NCI-H510A treated with DMSO at 0.1 percent for 48 hours (cell line): ENCODE data around the gene VEGFA.
"Not testable (repeated sequence)": the region's sequence is repeated elsewhere in the genome, so short reads cannot be mapped to it uniquely, and the experiment has no call there.

Experiments
- DNase-seq: peaks from one replicate; lab custom pipeline; 2025; lab: John Stamatoyannopoulos, UW

The VEGFA gene

DNA sequence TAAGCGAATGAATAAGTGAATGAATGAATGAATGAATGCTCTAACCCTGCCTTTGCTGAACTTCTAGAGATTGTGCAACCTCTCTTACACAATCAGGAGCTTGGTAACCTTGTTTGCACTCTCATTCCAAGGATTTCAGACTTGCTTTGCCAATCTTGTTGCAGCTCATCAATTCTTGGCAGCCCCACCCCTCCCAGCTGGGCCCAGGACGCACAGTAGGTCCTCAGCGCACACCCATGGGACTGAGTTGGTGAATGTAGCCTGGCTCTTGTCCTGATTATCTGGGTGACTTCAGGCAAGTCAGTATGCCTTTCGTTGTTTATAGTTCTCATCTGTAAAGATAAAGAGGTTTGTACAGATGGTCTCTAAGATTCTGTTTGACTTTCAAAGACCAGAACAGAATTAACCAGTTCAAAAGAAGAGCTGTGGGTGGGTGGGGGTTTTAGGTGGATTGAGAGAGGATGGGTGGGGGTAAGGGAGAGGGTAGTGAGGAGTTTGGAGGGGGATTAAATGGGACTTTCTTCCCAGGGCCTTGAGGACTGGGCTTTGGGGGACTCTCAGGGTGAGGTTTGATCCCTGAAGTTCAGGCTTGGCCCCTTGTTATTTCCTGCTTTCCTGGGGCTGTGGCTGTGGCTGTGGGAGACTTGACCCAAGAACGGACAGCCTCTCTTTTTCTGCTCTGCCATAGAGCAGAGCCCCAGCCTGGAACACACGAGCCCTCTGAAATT is 33.2 kb downstream of the VEGFA start:
- no peak for DNase-seq

DNA sequence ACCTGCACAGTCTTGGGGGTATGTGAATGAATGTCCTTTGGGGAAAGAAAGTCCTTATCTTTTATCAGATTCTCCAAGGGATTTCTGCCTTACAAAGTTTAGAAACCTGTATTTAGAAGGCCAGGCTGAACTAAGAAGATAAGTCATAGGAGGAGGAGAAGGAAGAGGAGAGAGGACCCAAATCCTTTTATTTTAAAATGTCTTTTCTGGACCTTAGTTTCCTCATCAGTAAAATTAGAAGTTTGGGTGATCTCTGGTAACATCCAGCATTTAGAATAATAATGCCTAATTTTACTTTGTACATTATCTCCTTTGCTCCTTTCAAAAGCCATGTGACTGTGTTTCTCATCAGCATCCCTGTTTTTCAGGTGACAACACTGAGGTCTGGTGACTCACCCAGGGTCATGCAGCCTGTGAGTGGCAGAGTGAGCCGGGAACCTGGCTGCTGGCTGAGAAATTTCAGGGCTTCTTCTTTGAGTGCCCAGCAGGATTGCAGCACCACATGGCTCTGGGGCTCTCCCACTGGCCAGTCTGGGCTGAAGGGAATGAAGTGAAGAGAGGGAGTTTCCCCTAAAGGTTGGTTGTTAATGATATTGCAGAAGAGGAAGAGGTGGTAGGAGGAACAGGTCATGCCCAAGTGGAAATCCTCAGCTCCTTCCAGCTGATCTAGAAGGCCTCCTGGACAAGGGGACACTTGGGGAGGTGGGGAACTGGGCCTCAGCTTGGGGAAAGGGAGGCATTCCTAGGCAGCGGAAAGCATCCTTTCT is 34.0 kb downstream of the VEGFA start:
- DNase-seq: no peak

DNA sequence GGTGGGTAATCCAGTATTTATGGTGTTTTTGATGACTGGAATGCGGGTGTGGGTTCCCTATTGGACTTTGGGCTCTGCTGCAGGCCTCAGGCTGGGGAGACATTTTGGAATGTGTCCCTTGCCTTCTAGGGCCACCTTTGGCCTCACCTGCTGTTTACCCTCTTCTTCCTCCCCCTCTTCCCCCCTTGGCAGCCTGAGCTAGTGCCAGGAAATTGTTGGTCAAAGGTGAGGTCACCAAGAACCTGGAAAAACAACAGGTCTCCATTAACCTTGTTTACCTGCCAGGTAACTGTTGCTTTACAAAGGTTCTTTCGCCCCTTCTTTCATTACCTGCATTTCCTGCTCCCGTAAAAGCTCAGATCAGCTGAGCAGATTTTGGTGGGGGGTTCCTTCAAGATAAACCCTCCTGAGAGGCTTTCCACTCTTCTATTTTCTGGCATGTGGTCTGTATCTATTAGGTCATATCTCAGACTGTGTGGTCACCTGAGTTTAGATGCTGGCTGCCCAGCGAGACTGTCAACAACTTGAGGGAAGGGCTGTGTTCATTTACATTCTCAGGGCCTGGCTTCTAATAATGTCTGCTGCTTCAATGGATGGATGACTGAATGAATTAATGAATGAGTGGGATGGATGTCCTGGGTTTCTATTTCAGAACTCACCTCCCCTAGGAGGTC is 34.7 kb downstream of the VEGFA start:
- peak; percentile 30 for DNase-seq

DNA sequence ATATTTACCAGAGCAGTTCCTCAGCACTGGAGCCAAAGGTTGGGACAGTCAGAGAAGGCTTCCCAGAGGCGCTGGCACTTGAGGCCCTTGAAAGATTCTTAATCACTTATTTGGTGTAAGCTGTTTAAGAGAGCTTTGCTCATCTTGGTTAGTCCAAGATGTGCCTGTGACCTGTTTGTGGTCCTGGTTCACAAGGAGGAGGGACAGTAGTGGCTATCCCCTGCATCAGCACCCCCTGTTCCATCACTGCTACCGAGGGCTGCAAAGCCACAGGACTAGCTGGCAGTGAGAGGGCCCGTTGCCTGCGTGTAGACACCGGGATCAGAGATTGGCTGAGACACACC is 35.7 kb downstream of the VEGFA start:
- DNase-seq: no peak

DNA sequence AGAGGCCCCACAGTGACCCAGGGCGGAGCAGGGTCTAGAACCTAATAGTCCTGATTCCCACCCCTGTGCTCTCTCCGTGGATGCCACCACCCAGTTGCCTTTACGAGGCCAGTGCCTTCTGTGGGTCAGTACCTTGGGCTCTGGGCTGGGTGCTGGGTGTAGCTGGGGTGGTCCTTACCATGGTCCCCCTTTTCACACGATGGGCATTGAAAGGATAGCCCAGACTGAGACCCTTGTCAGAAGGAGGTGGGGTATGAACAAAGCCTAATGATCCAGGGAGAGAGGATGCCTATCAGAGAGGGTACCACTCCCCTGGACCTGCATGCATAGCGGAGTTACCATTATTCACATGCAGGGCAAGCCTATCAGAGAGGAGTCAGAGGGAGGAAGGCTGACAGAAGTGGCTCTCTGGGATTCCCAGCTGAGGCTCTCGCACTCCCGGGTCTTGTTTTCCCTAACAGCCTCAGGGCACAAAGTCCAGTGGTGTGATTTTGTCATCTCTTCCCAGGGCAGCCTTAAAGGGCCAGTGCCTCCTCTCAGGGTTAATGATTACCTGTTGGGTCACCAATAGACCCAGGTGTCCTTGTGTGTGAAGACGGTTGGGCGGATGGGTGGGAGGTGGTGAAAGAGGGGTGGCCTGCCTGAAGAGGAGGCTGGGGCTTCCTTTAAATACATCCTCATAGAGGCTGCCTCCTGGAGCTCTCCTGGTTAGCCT is 36.2 kb downstream of the VEGFA start:
- no peak for DNase-seq

DNA sequence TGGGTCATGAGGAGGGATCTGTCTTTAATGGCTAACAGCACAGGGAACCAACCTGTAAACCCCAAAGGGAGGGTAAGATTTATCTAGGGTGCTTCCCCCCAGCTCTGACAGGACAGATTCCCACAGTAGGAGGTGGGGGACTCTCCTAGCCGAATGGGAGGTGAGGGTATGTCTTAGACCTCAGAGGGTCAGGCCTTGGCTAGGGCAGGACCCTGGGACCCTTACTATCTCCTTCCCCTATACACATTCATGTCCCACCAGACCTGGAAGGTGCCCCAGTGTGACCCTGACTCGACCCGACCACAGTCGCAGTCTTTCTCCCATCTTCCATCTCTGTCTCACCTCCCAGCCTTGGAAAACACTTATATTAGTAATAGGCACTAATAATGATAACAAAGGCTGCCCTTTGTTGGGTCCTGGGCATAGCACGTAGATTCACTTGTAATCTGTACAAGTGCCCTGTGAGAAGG is 36.8 kb downstream of the VEGFA start:
- no peak for DNase-seq

DNA sequence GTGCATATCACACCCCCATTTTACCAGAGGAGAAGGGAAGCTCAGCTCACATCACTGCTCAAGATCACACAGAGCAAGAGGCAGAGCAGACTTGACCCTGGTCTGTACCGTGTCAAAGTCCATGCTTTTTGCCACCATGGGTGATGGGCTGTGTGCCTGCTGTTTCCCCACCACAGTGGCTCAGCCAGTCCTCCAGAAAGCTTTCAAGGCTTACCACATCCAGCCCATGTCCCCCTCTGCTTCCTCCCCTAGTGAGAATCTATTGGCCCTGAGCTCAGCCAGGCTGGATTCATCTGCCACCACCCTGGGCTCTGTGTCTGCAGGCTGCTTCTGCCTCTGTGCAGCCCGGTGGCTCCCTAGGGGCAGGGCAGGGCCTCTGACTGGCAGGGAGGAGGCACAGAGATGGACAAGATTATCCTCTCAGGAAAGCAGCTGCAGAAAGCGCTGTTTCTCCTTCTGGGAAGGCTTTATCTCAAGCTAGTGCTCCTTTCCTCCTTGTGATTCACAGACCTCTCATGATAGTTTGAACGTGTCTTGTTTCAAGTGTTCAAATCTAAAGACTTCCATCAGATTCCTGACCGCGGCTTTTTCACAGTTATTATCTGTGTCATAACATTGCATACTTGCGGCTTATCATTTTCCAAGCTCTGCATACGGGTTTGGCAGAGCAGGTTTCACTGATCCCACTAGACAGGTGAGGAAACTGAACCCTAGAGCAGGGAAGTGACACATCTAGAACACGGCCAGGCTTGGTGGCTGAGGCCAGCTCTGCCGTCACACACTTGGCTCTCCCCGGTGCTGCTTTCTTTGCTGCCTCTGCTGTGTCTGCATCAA is 37.4 kb downstream of the VEGFA start:
- no peak for DNase-seq

DNA sequence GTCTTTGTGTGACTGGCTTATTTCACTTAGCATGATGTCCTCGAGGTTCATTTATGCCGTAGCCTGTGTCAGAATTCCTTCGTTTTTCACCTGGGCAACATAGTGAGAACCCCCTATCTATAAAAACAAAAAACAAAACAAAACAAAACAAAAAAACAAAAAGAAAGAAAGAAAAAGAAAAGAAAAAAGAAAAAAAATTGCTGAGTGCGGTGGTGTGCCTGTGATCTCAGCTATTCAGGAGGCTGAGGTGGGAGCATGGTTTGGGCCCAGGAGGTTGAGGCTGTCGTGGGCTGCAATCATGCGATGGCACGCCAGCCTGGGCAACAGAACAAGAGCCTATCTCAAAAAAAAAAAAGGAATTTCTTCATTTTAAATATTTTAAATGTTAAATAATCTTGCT is 38.4 kb downstream of the VEGFA start:
- no peak for DNase-seq

DNA sequence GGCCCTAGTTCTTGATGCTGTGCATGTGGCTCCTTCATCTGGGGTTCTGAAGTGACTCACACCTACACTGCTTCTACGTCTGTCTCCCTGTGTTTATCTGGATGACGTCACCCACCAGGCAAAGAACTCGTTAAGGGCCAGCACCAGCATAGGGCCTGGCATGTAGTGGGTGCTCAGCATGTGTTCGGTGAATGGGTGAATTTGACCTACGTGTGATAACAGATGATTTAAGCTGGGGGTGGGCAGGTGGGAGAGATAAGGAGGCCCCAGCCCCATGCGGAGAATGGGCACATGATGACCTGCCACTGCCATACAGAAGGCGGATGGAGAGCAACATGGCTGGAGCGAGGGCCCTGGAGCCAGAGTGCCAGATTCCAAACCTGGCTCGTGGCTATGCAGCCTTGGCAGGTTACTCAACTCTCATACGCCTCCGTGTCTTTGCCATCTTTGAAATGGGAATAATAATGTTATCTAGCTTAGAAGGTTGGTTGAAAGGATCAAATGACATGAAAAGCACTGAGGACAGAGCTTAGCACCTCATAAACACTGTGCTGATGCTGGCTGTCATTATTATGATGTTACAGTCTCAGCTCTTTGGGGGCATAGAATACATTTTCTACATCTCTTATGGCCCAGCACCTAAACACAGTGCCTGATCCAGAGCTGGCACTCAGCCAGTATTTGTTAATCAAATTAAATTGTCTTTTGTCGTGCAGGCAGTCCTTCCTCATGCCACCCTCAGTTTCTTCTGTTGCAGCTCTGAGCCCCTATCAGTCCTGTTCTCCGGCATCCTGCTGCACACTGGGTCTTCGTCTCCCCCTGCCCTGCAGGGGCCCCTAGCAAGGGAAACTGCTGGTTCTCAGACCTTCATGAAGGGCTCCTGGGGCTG is 39.6 kb downstream of the VEGFA start:
- DNase-seq: peak; percentile 92

DNA sequence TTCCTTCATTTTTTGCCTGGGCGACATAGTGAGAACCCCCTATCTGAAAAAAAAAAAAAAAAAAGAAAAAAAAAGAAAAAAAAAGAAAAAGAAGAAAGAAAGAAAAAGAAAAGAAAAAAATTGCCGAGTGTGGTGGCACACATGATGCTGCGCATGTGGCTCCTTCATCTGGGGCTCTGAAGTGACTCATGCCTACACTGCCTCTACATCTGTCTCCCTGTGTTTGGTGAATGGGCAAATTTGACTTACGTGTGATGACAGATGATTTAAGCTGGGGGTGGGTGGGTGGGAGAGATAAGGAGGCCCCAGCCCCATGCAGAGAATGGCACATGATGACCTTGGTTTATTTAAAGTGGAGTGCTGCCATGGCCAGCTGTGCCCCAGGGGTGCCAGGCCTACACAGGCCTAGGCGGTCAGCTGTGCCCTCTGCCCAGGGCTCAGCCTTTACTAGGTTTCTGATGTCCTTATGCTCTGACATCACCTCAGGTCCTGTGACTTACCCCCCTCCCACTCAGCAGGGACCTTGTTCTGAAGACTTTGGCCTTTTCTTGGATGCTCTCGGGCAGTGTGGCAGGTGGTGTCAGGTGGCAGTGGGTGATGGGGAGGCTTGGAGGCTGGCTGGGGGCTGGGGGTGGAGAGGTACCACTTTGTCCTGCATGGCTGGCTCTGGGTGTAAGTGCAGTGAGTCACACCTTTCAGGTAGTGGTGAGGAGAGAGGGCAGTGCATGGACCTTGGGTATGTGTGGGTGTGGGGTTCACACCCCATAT is 41.1 kb downstream of the VEGFA start:
- no peak for DNase-seq

DNA sequence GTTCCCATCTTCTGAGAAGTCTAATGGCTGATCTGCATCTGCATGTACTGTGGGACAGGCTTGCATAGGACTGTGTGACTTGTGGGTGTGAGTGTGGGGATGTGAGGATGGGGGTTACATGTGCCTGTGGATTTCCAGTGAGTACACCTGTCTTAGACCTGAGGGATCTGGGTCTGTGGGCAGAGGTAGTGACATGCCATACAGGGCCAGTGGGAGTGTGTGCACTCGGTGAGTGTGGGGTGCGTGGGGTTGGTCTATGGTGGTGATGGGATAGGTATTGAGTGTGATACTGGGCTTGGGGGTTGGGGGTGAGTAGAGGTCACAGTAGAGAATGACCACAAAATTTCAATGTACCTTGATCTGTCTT is 41.7 kb downstream of the VEGFA start:
- DNase-seq: no peak

DNA sequence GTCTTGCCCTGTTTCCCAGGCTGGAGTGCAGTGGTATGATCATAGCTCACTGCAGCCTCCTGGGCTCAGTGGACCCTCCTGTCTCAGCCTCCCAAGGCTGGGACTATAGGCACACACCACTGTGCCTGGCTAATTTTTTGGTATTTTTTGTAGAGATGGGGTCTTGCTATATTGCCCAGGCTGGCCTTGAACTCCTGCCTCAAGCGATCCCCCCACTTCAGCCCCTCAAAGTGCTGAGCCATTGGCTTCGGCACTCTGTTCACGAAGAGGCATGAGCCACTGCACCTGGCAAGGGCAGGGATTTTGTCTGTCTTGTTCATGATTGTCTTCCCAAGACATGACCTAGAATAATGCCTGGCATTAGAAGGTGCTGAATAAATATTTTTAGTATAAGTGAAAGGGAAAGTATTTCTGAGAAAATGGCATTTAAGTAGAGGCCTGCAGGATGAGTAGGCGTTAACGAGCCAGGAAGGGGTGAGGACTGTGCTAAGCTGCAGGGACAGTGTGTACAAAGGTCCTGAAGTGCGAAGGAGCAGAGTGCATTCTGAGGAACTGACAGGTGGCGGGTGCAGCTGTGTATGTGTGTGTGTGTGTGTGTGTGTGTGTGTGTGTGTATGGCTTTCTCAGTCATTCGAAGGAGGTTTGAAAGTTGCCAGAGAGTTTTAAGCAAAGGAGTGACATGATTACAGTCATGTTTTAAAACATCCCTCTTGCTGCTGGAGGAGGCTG is 43.0 kb downstream of the VEGFA start:
- no peak for DNase-seq

DNA sequence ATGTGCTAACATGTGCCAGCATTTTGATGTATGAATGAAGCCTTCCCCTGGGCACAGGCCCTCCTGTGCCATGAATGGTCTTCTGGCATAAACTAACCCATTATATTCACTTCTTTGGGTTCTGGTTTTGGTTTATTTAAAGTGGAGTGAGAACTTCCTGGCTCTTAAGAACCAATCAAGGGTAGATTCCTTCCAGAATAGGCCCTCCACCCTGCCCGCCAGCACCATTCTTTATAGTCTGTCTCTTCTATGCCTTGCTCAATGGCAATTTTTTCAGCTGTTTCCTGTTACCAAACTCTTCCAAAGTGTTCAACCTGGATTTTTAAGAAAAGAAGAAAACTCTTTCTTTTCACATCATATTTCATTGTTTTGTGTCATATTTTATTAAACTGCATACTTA is 44.1 kb downstream of the VEGFA start:
- no peak for DNase-seq

DNA sequence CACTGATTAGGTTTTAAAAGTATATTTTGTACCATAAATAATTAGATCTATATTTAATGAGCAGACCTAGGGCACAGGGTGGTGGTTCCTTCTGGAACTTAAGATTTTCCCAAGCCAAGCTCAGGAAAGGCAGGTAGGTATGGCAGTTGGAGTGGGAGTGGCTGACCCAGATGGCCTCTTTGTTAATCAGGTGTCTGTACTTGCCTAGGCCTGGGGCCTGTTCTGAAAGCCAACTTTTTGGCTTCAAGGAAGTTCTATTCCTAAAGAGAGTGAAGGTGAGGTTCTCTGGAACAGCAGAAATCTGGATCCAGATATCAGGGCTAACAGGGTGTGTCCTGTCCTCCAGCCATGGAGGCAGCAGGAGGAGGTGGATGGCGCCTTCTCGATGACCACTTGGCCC is 44.9 kb downstream of the VEGFA start:
- DNase-seq: no peak

DNA sequence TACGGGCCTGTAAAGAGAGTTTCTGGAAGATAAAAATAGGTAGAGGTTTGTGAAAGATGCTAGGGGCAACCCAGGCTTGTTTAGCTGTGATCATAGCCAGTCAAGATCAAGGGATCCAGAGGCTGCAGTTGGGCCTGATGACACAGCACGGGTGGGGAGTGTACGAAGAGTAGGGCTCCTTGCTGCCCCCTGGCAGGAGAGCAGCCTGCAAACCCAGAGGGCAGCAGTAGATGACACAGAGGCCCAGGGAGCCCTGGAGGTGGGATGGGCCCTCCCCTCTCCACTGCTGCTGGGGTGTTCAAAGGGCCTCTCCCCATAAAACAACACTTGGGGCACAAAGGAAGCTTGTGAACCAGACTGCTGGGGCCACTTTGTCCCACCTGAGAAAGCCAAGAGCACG is 47.2 kb downstream of the VEGFA start:
- DNase-seq: no peak

DNA sequence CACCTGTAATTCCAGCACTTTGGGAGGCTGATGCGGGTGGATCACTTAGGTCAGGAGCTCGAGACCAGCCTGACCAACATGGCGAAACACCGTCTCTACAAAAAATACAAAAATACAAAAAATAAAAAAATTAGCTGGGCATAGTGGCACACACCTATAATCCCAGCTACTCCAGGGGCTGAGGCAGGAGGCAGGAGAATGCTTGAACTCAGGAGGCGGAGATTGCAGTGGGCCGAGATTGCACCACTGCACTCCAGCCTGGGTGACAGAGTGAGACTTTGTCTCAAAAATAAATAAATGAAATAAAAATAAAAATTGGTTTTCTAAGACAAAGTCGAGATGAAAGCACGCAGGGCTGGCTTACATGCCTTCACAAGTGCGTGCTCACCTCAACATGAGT is 49.0 kb downstream of the VEGFA start:
- not testable (repeated sequence) for DNase-seq

DNA sequence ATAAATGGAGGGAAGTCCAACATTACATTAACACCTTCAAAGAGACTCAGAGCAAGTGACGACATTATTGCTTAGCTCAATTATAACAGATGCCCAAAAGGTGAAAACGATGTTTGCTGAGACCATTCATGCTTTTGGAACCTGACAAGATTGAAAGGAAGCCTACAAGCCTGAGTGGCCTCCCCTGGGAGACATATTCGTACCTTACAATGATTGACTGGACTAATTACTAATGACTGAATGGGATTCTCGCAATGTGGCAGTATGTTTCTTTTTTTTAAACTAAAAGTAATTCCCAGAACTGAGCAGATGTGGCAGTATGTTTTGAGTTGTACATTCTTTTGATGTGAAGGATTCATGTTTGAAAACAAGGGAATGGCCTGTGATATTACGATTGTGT is 49.9 kb downstream of the VEGFA start:
- no peak for DNase-seq

DNA sequence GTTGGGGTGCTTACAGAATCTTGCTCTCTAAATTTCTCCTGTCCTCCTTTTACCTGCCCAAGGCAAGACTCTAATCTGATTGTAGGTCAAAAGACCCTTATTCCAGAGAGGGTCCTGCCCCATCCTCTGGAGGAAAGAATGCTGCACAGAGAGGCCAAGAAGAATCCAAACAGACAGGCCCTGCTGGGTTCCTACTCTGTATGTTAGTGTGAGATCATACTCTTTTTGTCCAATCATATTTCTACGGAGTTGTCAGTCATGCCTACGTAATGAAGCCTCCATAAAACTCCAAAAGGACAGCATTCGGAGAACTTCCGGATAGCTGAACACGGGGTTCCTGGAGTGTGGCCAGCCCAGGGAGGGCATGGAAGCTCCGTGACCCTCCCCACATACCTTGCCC is 50.5 kb downstream of the VEGFA start:
- no peak for DNase-seq
